SK-N-SH (cell line): ENCODE measurements around the gene PALLD.

Experiments
- CTCF ChIP-seq: fragments of 200-600 bp; sonication (generic); IDR thresholded peaks from 2 replicates; pipeline ENCODE4 v1.6.1; 2017; ENCODE audit warnings: antibody characterized with exemption, mild to moderate bottlenecking, moderate library complexity
- TCF12 ChIP-seq: IDR thresholded peaks from 2 replicates; pipeline ENCODE4 v1.4.0; 2012
- ZBTB33 ChIP-seq: IDR thresholded peaks from 2 replicates; pipeline ENCODE4 v1.4.0; 2012; ENCODE audit warnings: low read depth, borderline replicate concordance
- TF ChIP-seq, protein P1 (sequence below): IDR thresholded peaks from 2 replicates; pipeline ENCODE4 v1.4.0; 2012; ENCODE audit warnings: low read depth
- TF ChIP-seq, protein P2 (sequence below): IDR thresholded peaks from 2 replicates; pipeline ENCODE4 v1.6.1; 2012; ENCODE audit warnings: mild to moderate bottlenecking, low read depth, low read length, moderate library complexity

DNA sequence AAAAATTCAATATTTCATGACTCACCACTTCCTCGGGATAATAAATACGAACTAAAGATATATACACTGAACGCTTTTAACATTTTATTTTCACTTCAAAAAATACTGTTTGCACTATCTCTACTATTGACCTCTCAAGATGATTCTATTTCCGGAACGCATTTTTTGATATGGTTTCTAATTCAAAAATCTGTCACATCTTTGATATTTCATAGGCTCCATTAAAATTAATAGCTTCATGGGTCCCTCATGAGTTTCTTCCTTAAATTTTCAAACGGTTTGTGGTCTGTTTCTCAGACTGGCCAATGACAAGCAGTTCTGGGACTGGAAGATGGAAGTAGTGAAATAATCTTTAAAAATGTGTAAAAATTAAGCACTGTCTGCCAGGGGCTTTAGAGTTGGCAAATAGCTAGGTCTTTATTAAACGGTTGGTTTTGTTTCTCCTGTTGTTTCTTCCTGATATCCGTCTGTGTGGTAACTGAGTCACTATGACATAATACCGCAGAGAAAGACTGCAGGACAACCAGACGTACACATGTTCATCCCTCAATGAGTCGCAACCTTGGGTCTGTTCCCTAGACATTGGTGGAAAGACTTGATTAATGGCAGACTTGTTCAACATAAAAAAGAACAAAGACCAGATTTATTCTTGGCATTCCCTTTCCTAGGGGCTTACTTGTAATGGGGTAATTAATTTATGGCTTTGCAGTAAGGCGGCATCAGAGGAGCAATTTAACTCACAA, 133.8 kb downstream of the PALLD start:
- TF ChIP-seq CTCF (no peak), TCF12 (peak; percentile 98), ZBTB33 (peak; percentile 42; the same call in 1 of the 2 replicates)
- TF ChIP-seq, protein P1, sequence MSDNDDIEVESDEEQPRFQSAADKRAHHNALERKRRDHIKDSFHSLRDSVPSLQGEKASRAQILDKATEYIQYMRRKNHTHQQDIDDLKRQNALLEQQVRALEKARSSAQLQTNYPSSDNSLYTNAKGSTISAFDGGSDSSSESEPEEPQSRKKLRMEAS = peak; percentile 76
- TF ChIP-seq, protein P2, sequence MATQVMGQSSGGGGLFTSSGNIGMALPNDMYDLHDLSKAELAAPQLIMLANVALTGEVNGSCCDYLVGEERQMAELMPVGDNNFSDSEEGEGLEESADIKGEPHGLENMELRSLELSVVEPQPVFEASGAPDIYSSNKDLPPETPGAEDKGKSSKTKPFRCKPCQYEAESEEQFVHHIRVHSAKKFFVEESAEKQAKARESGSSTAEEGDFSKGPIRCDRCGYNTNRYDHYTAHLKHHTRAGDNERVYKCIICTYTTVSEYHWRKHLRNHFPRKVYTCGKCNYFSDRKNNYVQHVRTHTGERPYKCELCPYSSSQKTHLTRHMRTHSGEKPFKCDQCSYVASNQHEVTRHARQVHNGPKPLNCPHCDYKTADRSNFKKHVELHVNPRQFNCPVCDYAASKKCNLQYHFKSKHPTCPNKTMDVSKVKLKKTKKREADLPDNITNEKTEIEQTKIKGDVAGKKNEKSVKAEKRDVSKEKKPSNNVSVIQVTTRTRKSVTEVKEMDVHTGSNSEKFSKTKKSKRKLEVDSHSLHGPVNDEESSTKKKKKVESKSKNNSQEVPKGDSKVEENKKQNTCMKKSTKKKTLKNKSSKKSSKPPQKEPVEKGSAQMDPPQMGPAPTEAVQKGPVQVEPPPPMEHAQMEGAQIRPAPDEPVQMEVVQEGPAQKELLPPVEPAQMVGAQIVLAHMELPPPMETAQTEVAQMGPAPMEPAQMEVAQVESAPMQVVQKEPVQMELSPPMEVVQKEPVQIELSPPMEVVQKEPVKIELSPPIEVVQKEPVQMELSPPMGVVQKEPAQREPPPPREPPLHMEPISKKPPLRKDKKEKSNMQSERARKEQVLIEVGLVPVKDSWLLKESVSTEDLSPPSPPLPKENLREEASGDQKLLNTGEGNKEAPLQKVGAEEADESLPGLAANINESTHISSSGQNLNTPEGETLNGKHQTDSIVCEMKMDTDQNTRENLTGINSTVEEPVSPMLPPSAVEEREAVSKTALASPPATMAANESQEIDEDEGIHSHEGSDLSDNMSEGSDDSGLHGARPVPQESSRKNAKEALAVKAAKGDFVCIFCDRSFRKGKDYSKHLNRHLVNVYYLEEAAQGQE = peak; percentile 57; the same call in 1 of the 2 replicates
